Pancreas (tissue), 10 donors: ENCODE data around the gene TRIM9. TPM values are rescaled to one million over a fixed set of nuclear protein-coding genes. Genes with fewer than 3 reads are reported as not detected.

Source experiments
- ATAC-seq, 4 donors: fragments of 200-7000 bp; cut with Tn5 transposase; one replicate each; pipeline versions ENCODE4 v1.8.0 to v1.9.1; 2020; ENCODE audit warnings: mild to moderate bottlenecking in 4 of 4, moderate library complexity in 4 of 4
- DNase-seq, 6 donors: peaks; one replicate each; pipeline ENCODE4 v3.0.0-alpha.2; 2020
- FAIRE-seq: peaks from 2 replicates; lab custom pipeline; 2012; peaks lifted over from hg19 to GRCh38; lab: Jason Lieb, UNC
- H3K27ac ChIP-seq, 4 donors: fragments of 200-600 bp; sonication (generic); 1 replicate in 3 of 4; 2 replicates in 1 of 4; pipeline versions ENCODE4 v1.5.0 to v1.8.0; 2020
- H3K27me3 ChIP-seq, 4 donors: fragments of 200-600 bp; one replicate each; pipeline ENCODE4 v1.8.0; 2021
- H3K36me3 ChIP-seq, 3 donors: fragments of 200-600 bp; sonication (generic) in 1 of 3; one replicate each; pipeline versions ENCODE4 v1.5.0 to v1.8.0; 2020 to 2021
- H3K4me1 ChIP-seq, 3 donors: fragments of 200-600 bp; one replicate each; pipeline ENCODE4 v1.8.0; 2021
- H3K4me3 ChIP-seq, 4 donors: fragments of 200-600 bp; sonication (generic) in 2 of 4; one replicate each; pipeline versions ENCODE4 v1.5.0 to v1.8.0; 2020 to 2021
- H3K9me3 ChIP-seq, 4 donors: fragments of 200-600 bp; one replicate each; pipeline ENCODE4 v1.8.0; 2021
- WGBS, 2 donors: extraction: QIAGEN DNeasy Blood & Tissue Kit; methylation state at CpG; one replicate each; pipeline ENCODE4 v1.1.7; 2013; 5-methylcytosine and 5-hydroxymethylcytosine counted together
- intact Hi-C, 3 donors: fragments of 100-400 bp; cut with DNase I; formaldehyde crosslinking; loops; one replicate each; pipeline versions ENCODE4 v1.11.1 to v1.14.2; 2022
- polyA plus RNA-seq, 2 donors: library from polyadenylated mRNA; stranded (reverse); fragments of 200-250 nt; gene quantifications; one replicate each; pipeline ENCODE4 v1.2.3, GENCODE V29; 2013
- total RNA-seq, 6 donors: library from RNA; stranded (reverse); fragmentation: NEBNext Ultra II Directional in 4 of 6; extraction: Animal tissue kit (Norgen Biotek cat#: 25700) in 4 of 6; gene quantifications; one replicate each; pipeline versions ENCODE4 v1.2.1 to v1.2.4, GENCODE V29; 2021 to 2023
- TF ChIP-seq, protein P1 (sequence below), 4 donors: fragments of 200-600 bp; sonication (generic) in 3 of 4; IDR thresholded peaks; one replicate each; pipeline versions ENCODE4 v1.5.0 to v1.8.0; 2021; ENCODE audit warnings: antibody characterized with exemption in 4 of 4
- donor health status: healthy with polysubstance abuse.
- donor health status: DM: no; HTN: no; CAD: no; lungs with moderate emphysema.
- donor health status: DM: no; HTN: no; CAD: no.
- donor health status: control.
- donor health status: control.
- donor health status: Bipolar disorder and iron deficiency.
- donor health status: DM: yes; HTN: yes; CAD: no.
- donor health status: DM: no; HTN: no; CAD: no.
- donor health status: DM: no; HTN: no; CAD: no.
- donor health status: DM: yes; HTN: yes; CAD: no.

Gene TRIM9
- total RNA-seq, result under 1 TPM; 0.25 to 0.95 (median 0.63) TPM
- polyA plus RNA-seq, result 1 to 10 TPM; 1.1 to 3.4 TPM

DNA sequence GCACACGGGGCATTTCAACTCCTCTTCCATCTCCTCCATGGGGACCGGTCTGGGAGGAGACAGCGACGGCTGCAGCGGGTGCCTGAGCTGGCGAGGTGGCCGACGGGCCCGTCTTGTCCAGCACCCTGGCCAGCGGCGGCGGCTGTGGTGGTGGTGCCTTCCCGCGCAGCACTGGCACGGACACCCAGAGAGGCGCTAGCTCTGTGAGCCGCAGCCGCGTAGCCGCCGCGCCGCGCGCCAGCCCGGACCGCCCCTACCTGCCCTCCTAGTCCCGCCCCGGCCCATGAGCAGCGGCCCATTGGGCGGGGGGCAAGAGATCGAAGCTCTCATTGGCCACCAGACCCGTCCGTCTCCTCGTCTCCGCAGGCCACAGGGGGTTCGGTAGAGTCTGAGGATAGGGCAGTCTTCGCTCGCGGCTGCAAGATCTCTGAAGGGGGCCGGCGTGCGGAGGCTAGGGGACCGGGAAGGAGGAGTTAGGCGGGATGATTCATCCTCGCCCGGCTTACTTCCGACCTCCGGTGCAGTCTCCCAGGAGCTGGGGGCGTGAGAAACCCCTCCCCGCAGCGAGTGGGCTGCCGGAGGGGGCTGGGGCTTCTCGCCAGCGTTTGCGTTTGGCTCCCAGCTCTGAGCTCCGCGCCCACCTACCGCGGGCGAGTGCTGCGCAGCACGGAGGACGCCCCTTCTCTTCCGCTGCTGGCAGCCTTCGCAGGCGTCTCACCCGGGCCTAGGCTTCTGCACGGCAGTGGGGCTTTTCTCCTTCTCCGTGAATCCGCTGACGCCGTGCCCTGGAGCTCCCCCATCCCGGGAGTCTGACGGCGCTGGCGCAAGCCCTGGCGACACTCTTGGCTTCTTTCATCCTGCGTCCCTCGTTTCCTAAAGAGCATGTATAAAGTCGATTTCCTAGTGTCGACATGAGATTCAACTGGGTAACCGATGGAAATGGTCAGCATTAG lies at the start of gene TRIM9:
Gene TRIM9 (minus strand): TSS at position 205 of the 953 bp plus-strand sequence. CDS start 166 bp downstream, at position 39.
- FAIRE-seq (peak; percentile 9), DNase-seq (peak; percentile 91 to 98 (median 95)), ATAC-seq (peak; percentile 96 to 97 (median 97))
- Histone ChIP-seq H3K36me3 (no peaks in the 10 kb centered on the region), H3K4me1 (peaks cover 0 to 11% (median 7%) of the 10 kb centered on the region in 3 donors), H3K27me3 (peaks cover 0 to 22% (median 0%) of the 10 kb centered on the region in 4 donors), H3K9me3 (no peaks in the 10 kb centered on the region), H3K4me3 (peak within 1 kb of the TSS; percentile 52 to 91 (median 68)), H3K27ac (peak within 1 kb of the TSS in 2 of 4 donors; percentile 36 to 55)
- intact Hi-C loops, result no loop called here
- 1% methylated on average over 76 to 83 of the region's 83 CpGs for WGBS, 2 donors
- TF ChIP-seq, protein P1, sequence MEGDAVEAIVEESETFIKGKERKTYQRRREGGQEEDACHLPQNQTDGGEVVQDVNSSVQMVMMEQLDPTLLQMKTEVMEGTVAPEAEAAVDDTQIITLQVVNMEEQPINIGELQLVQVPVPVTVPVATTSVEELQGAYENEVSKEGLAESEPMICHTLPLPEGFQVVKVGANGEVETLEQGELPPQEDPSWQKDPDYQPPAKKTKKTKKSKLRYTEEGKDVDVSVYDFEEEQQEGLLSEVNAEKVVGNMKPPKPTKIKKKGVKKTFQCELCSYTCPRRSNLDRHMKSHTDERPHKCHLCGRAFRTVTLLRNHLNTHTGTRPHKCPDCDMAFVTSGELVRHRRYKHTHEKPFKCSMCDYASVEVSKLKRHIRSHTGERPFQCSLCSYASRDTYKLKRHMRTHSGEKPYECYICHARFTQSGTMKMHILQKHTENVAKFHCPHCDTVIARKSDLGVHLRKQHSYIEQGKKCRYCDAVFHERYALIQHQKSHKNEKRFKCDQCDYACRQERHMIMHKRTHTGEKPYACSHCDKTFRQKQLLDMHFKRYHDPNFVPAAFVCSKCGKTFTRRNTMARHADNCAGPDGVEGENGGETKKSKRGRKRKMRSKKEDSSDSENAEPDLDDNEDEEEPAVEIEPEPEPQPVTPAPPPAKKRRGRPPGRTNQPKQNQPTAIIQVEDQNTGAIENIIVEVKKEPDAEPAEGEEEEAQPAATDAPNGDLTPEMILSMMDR (IDR thresholded peaks at IDR 0.05), result no peak

- intact Hi-C loops, result no loop called here
- FAIRE-seq (no peak), ATAC-seq (no peak), DNase-seq (no peak)
- Histone ChIP-seq H3K9me3 (no peaks in the 10 kb centered on the region), H3K27me3 (no peaks in the 10 kb centered on the region), H3K27ac (no peak overlapping the region), H3K4me3 (no peak overlapping the region), H3K4me1 (no peaks in the 10 kb centered on the region), H3K36me3 (no peaks in the 10 kb centered on the region)
- TF ChIP-seq, protein P1 (IDR thresholded peaks at IDR 0.05), result no peak
- WGBS, 2 donors, result 87 to 96% methylated on average over 4 of the region's 4 CpGs
Observed at GRCh38 chr14:51140856-51141255, 46.0 kb upstream of the TRIM9 start.

GRCh38 chr14:51140338-51140737 lies 45.4 kb upstream of the TRIM9 start:
- Histone ChIP-seq H3K4me3 (no peak overlapping the region), H3K27ac (no peak overlapping the region), H3K27me3 (no peaks in the 10 kb centered on the region), H3K9me3 (no peaks in the 10 kb centered on the region), H3K36me3 (no peaks in the 10 kb centered on the region), H3K4me1 (no peaks in the 10 kb centered on the region)
- DNase-seq (no peak), FAIRE-seq (no peak), ATAC-seq (no peak)
- TF ChIP-seq, protein P1 (IDR thresholded peaks at IDR 0.05), result no peak
- intact Hi-C loops, result no loop called here
- 68 to 71% methylated on average over 5 of the region's 5 CpGs for WGBS, 2 donors

DNA sequence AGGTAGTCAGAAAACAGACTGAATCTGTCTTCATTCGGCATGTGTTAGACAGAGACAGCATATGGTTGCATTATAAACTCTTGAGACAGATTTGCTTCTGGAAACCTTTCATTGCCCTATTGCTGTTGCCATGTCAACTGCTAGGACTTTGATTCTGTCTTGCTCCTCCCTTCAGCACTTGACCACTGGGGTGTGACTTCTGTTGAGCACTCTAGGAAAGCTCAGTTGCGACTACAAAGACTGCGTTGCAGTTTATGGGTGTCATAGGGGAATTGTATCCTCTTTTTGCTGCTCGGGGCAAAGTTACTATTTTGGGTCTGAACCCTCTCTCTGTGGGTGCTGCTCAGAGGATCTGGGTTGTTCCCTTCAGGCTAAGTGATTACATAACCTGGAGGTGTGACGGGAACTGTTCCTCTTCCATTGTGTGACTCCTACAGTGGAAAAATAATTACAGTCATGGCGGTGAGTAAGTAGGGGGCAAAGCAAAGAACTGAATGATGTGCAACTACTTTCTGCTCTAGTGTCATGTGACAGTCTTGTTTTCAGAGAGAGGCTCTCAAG lies 44.3 kb upstream of the TRIM9 start:
- 72 to 81% methylated on average over 6 of the region's 6 CpGs for WGBS, 2 donors
- FAIRE-seq, result no peak
- Histone ChIP-seq H3K4me3 (no peak overlapping the region), H3K36me3 (no peaks in the 10 kb centered on the region), H3K4me1 (no peaks in the 10 kb centered on the region), H3K27me3 (no peaks in the 10 kb centered on the region), H3K9me3 (no peaks in the 10 kb centered on the region), H3K27ac (no peak overlapping the region)
- intact Hi-C loops, result no loop called here
- TF ChIP-seq, protein P1 (IDR thresholded peaks at IDR 0.05), result no peak
- no peak for DNase-seq
- ATAC-seq, result peak in 1 of 4 donors; percentile 22
